ENCODE measurements around the gene TSBP1. TPM values are rescaled to one million over a fixed set of nuclear protein-coding genes. Genes with fewer than 3 reads are reported as not detected.

Gene TSBP1
- total RNA-seq: not detected in 2 replicates

GRCh38 chr6:32371803-32372202, at the start of gene TSBP1:
TSS of gene TSBP1 (minus strand) at chr6:32371903. CDS start at chr6:32371706, 197 bp downstream.

GRCh38 chr6:32406857-32407256, 35.2 kb upstream of the TSBP1 start, which contains the start of gene BTNL2:
TSS of gene BTNL2 (minus strand) at chr6:32407181. CDS start at chr6:32407123, 58 bp downstream.

Other genes starting within 250 kb of the TSBP1 start
- 18.7 and 28.5 TPM in 2 replicates for gene ATF6B, start 243.7 kb downstream of the TSBP1 start, total RNA-seq
- gene FKBPL, start 241.6 kb downstream of the TSBP1 start, total RNA-seq: 3.0 and 3.6 TPM in 2 replicates
- gene PRRT1, start 220.0 kb downstream of the TSBP1 start, total RNA-seq: 0.09 TPM in 1 of 2 replicates, not detected in the other
- 16.3 and 16.6 TPM in 2 replicates for gene PPT2, start 217.8 kb downstream of the TSBP1 start, total RNA-seq
- gene EGFL8, start 207.3 kb downstream of the TSBP1 start, total RNA-seq: 1.2 and 1.4 TPM in 2 replicates
- gene AGPAT1, start 195.8 kb downstream of the TSBP1 start, total RNA-seq: 19.3 and 28.4 TPM in 2 replicates
- 14.9 and 24.6 TPM in 2 replicates for gene RNF5, start 193.5 kb downstream of the TSBP1 start, total RNA-seq
- gene AGER, start 187.7 kb downstream of the TSBP1 start, total RNA-seq: 0.23 TPM in 1 of 2 replicates, not detected in the other
- gene PBX2, start 181.7 kb downstream of the TSBP1 start, total RNA-seq: 36.2 and 58.1 TPM in 2 replicates
- gene GPSM3, start 179.3 kb downstream of the TSBP1 start, total RNA-seq: 0.59 and 1.2 TPM in 2 replicates
- gene NOTCH4, start 147.8 kb downstream of the TSBP1 start, total RNA-seq: 0.42 and 1.5 TPM in 2 replicates
- not detected in 2 replicates for gene BTNL2, start 35.3 kb upstream of the TSBP1 start, total RNA-seq
- not detected in 2 replicates for gene HLA-DRA, start 68.0 kb upstream of the TSBP1 start, total RNA-seq
- 0.09 TPM in 1 of 2 replicates, not detected in the other for gene HLA-DRB5, start 158.4 kb upstream of the TSBP1 start, total RNA-seq
- not detected in 2 replicates for gene HLA-DRB1, start 217.9 kb upstream of the TSBP1 start, total RNA-seq